B cell (primary cell): ENCODE measurements around the gene UNC13D. TPM values are rescaled to one million over a fixed set of nuclear protein-coding genes. Genes with fewer than 3 reads are reported as not detected.

Experiments
- ATAC-seq: fragments of 200-7000 bp; cut with Tn5 transposase; one replicate; pipeline ENCODE4 v1.10.0; 2021; ENCODE audit warnings: low read depth, mild to moderate bottlenecking, moderate number of reproducible peaks, moderate library complexity
- CTCF ChIA-PET: fragments of 350-600 bp; sonication (Branson Sonifier 250); formaldehyde crosslinking; loops from one replicate; lab custom pipeline; 2021; ENCODE audit warnings: antibody characterized with exemption, inconsistent platforms; lab: Charles Lee
- POLR2A ChIA-PET: fragments of 350-600 bp; sonication (Branson Sonifier 250); formaldehyde crosslinking; loops from one replicate; lab custom pipeline; 2021; ENCODE audit warnings: antibody characterized with exemption; lab: Charles Lee
- DNase-seq: peaks from one replicate; pipeline ENCODE4 v3.0.0; 2013
- H2AFZ ChIP-seq: 2 replicates; pipeline ENCODE4 v1.6.1; 2012; ENCODE audit warnings: mild to moderate bottlenecking, low read depth, low read length; ENCODE audit not compliant: insufficient read depth, poor library complexity, severe bottlenecking
- H3K27ac ChIP-seq, 2 donors: 1 replicate in 1 of 2; 2 replicates in 1 of 2; pipeline ENCODE4 v1.5.1; 2012 to 2013; ENCODE audit warnings: low read length in 2 of 2, mild to moderate bottlenecking in 2 of 2, moderate library complexity in 1 of 2
- H3K27me3 ChIP-seq, 4 experiments: fragments of 200-600 bp in 1 of 4; sonication (generic) in 1 of 4; replicated peaks in 1 of 4; 1 replicate in 2 of 4; 2 replicates in 2 of 4; pipeline versions ENCODE4 v1.6.1 to v1.7.0; 2013 to 2016; ENCODE audit warnings: low read length in 3 of 4, mild to moderate bottlenecking in 2 of 4, mixed read lengths in 1 of 4, moderate library complexity in 1 of 4; ENCODE audit not compliant: insufficient read depth in 4 of 4, control insufficient read depth in 3 of 4; ENCODE audit errors: control extremely low read depth in 1 of 4
- H3K36me3 ChIP-seq, 2 experiments: replicated peaks in 1 of 2; 1 replicate in 1 of 2; 2 replicates in 1 of 2; pipeline versions ENCODE4 v1.6.1 to v1.7.1; 2013; ENCODE audit warnings: low read length in 1 of 2; ENCODE audit not compliant: insufficient read depth in 2 of 2, control insufficient read depth in 1 of 2; ENCODE audit errors: control extremely low read depth in 1 of 2, extremely low read depth in 1 of 2
- H3K4me1 ChIP-seq, 2 donors: fragments of 200-600 bp in 1 of 2; sonication (generic) in 1 of 2; 1 replicate in 1 of 2; 2 replicates in 1 of 2; pipeline versions ENCODE4 v1.5.1 to v1.6.1; 2013 to 2017; ENCODE audit warnings: low read length in 2 of 2; ENCODE audit not compliant: control insufficient read depth in 2 of 2, insufficient read depth in 2 of 2
- H3K4me2 ChIP-seq: replicated peaks from 2 replicates; pipeline ENCODE3; 2012; ENCODE audit warnings: mild to moderate bottlenecking, low read depth, low read length; ENCODE audit not compliant: poor library complexity, severe bottlenecking
- H3K4me3 ChIP-seq, 5 experiments: fragments of 200-600 bp in 1 of 5; sonication (generic) in 1 of 5; 1 replicate in 3 of 5; 2 replicates in 2 of 5; pipeline versions ENCODE4 v1.5.1 to v1.7.0; 2011 to 2016; ENCODE audit warnings: low read length in 4 of 5, mild to moderate bottlenecking in 4 of 5, low read depth in 2 of 5, control low read depth in 1 of 5, moderate library complexity in 1 of 5; ENCODE audit not compliant: insufficient read depth in 1 of 5; ENCODE audit errors: control extremely low read depth in 1 of 5, extremely low read depth in 1 of 5
- H3K79me2 ChIP-seq: fragments of 200-600 bp; sonication (generic); one replicate; pipeline ENCODE4 v1.6.0; 2016; ENCODE audit warnings: low read length; ENCODE audit not compliant: control insufficient read depth, insufficient read depth
- H3K9ac ChIP-seq: fragments of 200-600 bp; sonication (generic); 2 replicates; pipeline ENCODE4 v1.6.1; 2017; ENCODE audit warnings: mild to moderate bottlenecking, low read length, moderate library complexity
- H3K9me3 ChIP-seq, 3 donors: one replicate each; pipeline versions ENCODE4 v1.6.1 to v1.7.1; 2013; ENCODE audit warnings: low read length in 2 of 3; ENCODE audit not compliant: control insufficient read depth in 2 of 3, insufficient read depth in 1 of 3; ENCODE audit errors: control extremely low read depth in 1 of 3
- H4K20me1 ChIP-seq: 2 replicates; pipeline ENCODE4 v1.6.0; 2012; ENCODE audit warnings: mild to moderate bottlenecking, low read length; ENCODE audit not compliant: insufficient read depth, control insufficient read depth, poor library complexity, severe bottlenecking
- H3K27ac Mint-ChIP-seq: one replicate; pipeline ENCODE4 v1.8.0; 2021; ENCODE audit warnings: mixed read lengths
- H3K27me3 Mint-ChIP-seq: one replicate; pipeline ENCODE4 v1.8.0; 2021; ENCODE audit warnings: mixed read lengths
- H3K4me1 Mint-ChIP-seq: one replicate; pipeline ENCODE4 v1.8.0; 2021; ENCODE audit warnings: mixed read lengths
- H3K4me3 Mint-ChIP-seq: one replicate; pipeline ENCODE4 v1.8.0; 2021; ENCODE audit warnings: mixed read lengths
- H3K9me3 Mint-ChIP-seq: one replicate; pipeline ENCODE4 v1.8.0; 2022; ENCODE audit warnings: mixed read lengths; ENCODE audit not compliant: insufficient read depth
- EZH2 ChIP-seq: IDR thresholded peaks from 2 replicates; pipeline ENCODE4 v1.6.1; 2012; ENCODE audit warnings: borderline replicate concordance, low read depth, mild to moderate bottlenecking, moderate library complexity, low read length; ENCODE audit not compliant: insufficient read depth, poor library complexity, severe bottlenecking
- WGBS: methylation state at CpG from one replicate; pipeline ENCODE4 v1.1.5; 2013; ENCODE audit warnings: missing lambda C conversion rate; ENCODE audit not compliant: insufficient coverage; 5-methylcytosine and 5-hydroxymethylcytosine counted together
- intact Hi-C: fragments of 100-400 bp; cut with micrococcal nuclease; formaldehyde crosslinking; loops from one replicate; pipeline ENCODE4 v1.10.0; 2022
- polyA plus RNA-seq: library from polyadenylated mRNA; depleted of rRNA; stranded (reverse); fragments of >200 nt; gene quantifications from 2 replicates; pipeline ENCODE4 v1.2.3, GENCODE V29; 2012
- total RNA-seq, 2 donors: library from RNA; stranded (reverse); fragments of 120-200 nt in 1 of 2; gene quantifications; 1 replicate in 1 of 2; 2 replicates in 1 of 2; pipeline versions ENCODE4 v1.2.3 to v1.2.4, GENCODE V29; 2013 to 2022
- TF ChIP-seq, protein P1 (sequence below): fragments of 200-600 bp; IDR thresholded peaks from one replicate; pipeline ENCODE4 v1.8.0; 2022; ENCODE audit warnings: antibody characterized with exemption, mild to moderate bottlenecking

The UNC13D gene
- total and polyA plus RNA-seq, 2 donors (not counting 1 experiment from before 2014, with no cell fraction given), result 101 to 107 TPM

GRCh38 chr17:75806822-75807500, 37.2 kb downstream of the UNC13D start:
- H3K79me2 ChIP-seq, result peaks cover 48% of the 10 kb centered on the region
- no peaks in the 10 kb centered on the region for H3K9me3 ChIP-seq
- intact Hi-C loops, result no loop called here
- TF ChIP-seq, protein P1, sequence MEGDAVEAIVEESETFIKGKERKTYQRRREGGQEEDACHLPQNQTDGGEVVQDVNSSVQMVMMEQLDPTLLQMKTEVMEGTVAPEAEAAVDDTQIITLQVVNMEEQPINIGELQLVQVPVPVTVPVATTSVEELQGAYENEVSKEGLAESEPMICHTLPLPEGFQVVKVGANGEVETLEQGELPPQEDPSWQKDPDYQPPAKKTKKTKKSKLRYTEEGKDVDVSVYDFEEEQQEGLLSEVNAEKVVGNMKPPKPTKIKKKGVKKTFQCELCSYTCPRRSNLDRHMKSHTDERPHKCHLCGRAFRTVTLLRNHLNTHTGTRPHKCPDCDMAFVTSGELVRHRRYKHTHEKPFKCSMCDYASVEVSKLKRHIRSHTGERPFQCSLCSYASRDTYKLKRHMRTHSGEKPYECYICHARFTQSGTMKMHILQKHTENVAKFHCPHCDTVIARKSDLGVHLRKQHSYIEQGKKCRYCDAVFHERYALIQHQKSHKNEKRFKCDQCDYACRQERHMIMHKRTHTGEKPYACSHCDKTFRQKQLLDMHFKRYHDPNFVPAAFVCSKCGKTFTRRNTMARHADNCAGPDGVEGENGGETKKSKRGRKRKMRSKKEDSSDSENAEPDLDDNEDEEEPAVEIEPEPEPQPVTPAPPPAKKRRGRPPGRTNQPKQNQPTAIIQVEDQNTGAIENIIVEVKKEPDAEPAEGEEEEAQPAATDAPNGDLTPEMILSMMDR, result no peak
- TF ChIP-seq EZH2, result no peak
- H3K36me3 ChIP-seq, result peaks cover 0 to 24% of the 10 kb centered on the region in 2 experiments
- POLR2A ChIA-PET, result no interaction called here
- H3K4me1 ChIP-seq, result peaks cover 0 to 12% of the 10 kb centered on the region in 2 donors
- H3K27me3 ChIP-seq, result no peaks in the 10 kb centered on the region
- H3K4me1 Mint-ChIP-seq, result peaks cover 16% of the 10 kb centered on the region
- no peaks in the 10 kb centered on the region for H3K27me3 Mint-ChIP-seq
- WGBS, result 93% methylated on average over 3 of the region's 4 CpGs
- ATAC-seq (no peak), DNase-seq (no peak)
- no peak overlapping the region for H3K4me3 ChIP-seq
- no peak overlapping the region for H3K4me2 ChIP-seq
- no peaks in the 10 kb centered on the region for H3K9me3 Mint-ChIP-seq
- H3K4me3 Mint-ChIP-seq, result no peak overlapping the region
- peaks cover 19% of the 10 kb centered on the region for H4K20me1 ChIP-seq
- no peak overlapping the region for H3K27ac Mint-ChIP-seq
- CTCF ChIA-PET, result interaction anchor here (0.6 to 1.6 kb wide), 6 partner anchors 15 to 54 kb away, joined by 3 to 5 read pairs (median 3); no protein-coding TSS in a partner anchor
- no peak overlapping the region for H3K27ac ChIP-seq
- no peak overlapping the region for H2AFZ ChIP-seq
- H3K9ac ChIP-seq, result no peak overlapping the region

DNA sequence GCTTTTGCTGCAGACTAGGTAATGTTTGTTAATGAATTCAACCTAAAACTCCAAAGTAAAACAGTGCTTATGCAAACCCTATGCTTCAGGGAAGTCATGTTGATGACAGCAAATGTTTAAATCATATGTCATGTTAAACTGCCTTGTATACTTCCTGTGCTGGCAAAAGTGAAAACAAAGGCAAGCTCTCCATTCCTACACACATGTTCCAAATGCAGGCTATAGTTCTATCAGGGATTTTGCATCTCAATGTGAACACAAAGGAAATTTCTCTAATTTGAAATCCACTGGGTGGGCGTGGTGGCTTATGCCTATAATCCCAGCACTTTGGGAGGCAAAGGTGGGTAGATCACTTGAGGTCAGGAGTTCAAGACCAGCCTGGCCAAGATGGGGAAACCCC, 40.3 kb downstream of the UNC13D start:
- 100% methylated on average over 1 of the region's 1 CpG for WGBS
- no peak overlapping the region for H2AFZ ChIP-seq
- Mint-ChIP-seq H3K4me1 (peaks cover 12% of the 10 kb centered on the region), H3K4me3 (no peak overlapping the region), H3K27ac (no peak overlapping the region), H3K27me3 (no peaks in the 10 kb centered on the region), H3K9me3 (no peaks in the 10 kb centered on the region)
- no peak overlapping the region for H3K4me3 ChIP-seq
- POLR2A ChIA-PET, result interaction anchor here (0.6 kb wide), 1 partner anchor 37 kb away, joined by 5 read pairs; no protein-coding TSS in a partner anchor
- peaks cover 0 to 15% of the 10 kb centered on the region in 2 experiments for H3K36me3 ChIP-seq
- no peak overlapping the region for H3K9ac ChIP-seq
- H3K79me2 ChIP-seq, result peaks cover 66% of the 10 kb centered on the region
- H3K27me3 ChIP-seq, result no peaks in the 10 kb centered on the region
- CTCF ChIA-PET, result interaction anchor here (1.0 to 2.5 kb wide), 3 partner anchors 12 to 23 kb away, joined by 3 to 10 read pairs (median 3); no protein-coding TSS in a partner anchor
- no peaks in the 10 kb centered on the region for H3K9me3 ChIP-seq
- ATAC-seq, result no peak
- no peak for TF ChIP-seq EZH2
- TF ChIP-seq, protein P1, result no peak
- intact Hi-C loops, result no loop called here
- H3K4me1 ChIP-seq, result peaks cover 0 to 6% of the 10 kb centered on the region in 2 donors
- H3K27ac ChIP-seq, result no peak overlapping the region
- no peak overlapping the region for H3K4me2 ChIP-seq
- peaks cover 12% of the 10 kb centered on the region for H4K20me1 ChIP-seq
- no peak for DNase-seq
